RPMI8226 (cell line): ENCODE results near the gene INSYN2B.

Experiments
- DNase-seq: peaks from one replicate; pipeline ENCODE4 v3.0.0-alpha.2; 2015

The INSYN2B gene

DNA sequence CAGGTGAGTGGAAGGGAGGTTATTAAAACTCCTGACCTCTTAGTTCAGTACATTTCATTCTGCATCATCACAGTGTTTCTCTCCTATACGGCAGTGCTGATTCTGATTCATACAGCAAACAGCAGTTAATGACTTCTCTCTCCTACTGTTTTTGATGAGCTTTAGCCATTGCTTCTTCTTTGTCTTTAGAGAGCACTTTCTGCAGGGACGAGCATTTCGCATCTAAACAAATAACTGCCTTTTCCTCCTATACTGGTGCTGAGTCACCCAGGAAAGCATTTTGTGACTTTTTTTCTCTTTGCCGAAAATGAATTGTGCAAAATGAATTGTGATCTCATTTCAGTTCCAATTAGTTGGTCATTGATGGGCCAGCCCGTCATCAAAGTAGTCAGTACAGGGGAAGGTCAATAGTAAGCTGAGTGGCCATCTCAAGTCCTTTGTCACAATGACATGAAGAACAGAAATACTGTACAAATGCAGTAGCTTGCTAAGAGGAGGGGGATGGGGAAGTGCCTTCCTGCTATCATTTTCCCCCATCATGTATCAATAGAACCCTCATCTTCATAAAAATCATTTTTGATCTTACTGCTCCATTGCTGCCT, 98.5 kb downstream of the INSYN2B start:
- DNase-seq: no peak

DNA sequence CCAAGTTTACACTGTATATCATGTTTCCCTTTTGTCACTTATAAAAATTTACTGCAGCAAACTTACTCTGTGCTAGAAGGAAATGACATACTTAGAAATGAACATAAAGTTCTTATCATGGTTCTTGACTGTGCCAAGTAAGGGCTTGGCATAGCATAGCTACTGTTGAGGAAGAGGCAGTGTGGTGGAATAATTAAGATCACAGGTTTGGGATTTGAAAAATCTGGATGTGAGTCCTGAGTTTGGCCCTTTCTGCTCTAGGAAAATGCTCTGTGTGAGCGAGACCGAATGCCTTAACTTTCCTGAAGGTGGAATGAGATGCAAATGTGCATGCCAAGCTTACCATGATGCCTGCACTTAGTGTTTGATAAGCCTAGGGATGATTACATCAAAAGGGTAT, 99.5 kb downstream of the INSYN2B start:
- no peak for DNase-seq

DNA sequence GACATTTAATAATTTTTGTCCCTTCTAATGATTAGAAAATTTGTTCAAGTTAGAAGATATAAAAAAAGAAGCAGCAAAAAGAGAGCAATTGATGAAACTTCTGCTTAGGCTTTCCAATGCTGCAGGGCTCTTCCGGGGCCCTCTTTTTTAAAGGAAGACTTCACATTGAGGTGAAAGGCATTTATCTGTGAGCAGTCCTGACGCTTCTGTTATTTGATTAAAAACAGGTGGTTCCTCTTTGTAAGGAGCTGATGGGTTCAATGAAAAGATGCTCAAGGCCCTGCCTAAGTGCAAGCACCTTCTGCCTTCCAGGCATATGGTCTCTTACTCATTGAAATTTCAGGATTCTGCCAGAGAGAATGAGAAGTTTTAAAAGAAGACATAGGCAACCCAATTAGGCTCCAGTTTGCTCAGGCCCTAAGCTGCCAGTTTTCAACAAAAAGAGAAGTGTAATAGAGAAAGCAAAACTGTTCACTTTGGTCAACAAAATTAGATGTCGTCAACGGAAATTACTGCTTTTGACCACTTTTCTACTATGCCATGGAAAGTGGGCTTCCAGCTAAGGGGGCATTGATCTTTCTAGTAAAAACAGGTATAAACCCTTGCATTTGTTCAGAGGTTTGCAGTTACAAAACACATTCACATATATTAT, 100.2 kb downstream of the INSYN2B start:
- no peak for DNase-seq

DNA sequence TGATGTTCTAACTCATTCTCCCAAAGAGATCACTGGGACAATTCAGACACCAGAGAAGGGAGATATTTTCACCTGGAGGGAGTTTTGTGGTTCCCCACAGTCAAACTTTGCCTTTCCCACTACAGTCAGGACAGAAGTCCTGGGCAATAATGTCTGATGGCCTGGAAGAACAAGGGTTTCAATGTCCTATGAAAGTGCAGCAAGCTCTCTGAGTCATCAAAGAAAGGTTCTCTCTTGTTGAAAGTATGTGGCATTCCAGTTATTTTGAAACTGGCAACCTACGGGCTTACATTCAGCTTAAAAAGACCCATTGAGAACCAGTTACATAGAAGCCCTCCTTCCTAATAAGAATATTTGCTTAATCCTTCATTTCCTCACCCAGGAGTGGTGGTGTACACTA, 103.9 kb downstream of the INSYN2B start:
- DNase-seq: no peak

DNA sequence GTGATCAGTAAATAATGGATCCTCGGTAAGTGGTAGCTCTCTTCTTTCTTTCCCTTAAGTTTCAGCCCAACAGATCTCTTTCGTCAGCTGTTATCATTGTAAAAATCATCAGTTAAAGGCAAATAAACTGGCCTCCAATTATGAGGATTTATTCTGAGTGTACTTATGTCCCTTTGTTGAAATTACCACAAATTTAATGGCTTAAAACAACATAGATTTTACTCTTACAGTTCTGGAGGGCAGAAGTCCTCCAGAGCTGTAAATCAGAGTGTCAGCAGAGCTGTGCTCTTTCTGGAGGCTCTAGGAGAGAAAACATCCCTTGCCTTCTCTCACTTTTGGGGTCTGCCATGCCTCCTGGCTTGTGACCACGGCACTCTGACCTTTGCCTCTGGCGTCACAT, 104.6 kb downstream of the INSYN2B start:
- DNase-seq: no peak

DNA sequence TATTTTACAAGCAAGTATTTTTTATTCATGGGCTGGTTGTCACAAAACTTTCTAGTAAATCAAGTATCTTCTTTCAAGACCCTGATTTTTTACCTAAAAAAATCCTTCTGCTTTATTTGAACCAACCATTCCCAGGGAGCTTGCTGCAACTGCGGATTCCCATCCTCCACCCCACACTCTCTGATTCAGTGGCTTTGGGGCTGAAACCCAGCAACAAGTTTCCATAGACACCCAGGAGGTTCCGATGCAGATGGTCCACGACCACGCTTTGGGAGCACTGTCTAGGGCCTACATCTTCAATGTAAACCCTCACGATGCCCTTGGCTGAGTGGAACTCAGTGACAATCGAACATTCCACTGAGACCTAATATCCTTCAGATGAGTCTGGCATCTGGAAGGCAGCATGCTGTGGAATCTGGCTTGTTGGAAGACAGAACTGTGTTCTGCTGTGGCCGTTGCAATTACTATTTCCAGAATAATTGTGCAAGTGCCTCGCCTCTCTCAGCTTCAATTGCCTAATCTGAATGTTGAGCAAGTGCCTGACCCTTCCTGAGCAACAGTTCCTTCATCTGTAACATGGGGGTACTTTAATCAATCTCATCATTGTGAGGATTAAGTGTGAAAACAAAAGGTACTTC, 105.1 kb downstream of the INSYN2B start:
- no peak for DNase-seq

DNA sequence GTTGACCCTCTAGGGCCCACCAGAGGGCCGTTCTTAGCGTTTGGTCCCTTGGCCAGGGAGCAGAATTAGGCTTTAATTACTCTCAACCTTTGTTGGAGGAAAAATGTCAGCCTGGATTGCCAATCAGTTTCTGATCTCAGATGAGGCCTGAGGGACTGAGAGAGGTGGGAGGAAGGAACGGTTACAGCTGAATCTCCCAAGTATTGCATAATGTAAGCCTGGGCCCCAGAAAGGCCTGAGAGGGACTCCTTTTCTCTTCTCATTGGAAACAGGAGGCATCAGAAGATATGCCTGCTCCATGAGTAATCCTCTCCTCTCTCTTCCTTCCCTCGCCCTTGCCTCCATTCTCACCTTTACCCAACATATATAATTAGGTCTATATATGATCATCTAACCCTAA, 105.7 kb downstream of the INSYN2B start:
- no peak for DNase-seq

DNA sequence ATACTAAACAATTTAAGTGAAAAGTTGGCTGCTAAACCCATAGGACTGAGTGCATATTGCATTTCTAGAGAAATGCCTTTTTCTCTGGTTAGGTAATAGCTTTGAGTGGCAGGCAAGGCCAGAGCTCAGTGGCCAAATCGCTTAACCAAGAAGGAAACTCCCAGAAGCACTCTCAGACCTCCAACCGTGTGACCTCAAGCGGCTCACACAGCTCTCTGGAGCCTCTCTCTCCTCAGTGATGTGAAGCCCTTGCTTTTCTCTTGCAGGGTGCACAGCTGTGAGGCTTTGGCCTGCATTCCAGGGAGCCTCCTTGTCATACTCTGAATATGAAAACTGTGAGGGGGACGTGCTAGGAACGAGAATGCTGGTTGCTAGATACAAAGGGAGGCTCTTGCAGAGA, 106.7 kb downstream of the INSYN2B start:
- DNase-seq: no peak

DNA sequence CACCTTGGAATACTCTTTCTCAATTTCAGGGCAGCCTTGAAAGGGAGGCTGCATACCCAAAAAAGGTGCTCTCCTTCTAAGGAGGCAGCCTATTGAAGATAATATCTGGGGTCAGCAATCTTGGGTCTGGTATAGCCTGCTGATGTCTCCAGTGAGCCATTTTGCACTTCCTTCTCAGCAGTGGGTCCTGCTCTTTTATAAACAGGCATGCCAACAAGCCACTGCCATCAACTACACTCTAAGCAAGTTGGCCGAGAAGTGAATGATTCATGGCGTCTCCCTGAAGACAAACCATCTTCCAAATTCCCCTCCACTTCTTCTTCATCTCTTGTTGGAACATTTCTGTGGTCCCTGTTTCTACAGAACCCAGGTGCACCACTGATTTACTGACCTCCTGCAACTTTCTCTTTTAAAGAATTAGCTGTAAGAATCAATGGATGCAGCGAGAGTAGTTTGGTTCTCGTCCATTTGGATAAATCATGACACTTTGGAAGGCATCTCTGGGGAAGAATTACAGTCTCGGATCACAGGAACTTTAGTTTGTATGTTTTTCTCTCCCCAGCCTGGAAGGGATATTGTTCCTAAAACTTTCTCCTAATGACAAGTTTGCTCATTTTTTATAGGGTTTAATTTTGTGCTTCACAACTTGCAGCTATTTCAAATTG, 108.3 kb downstream of the INSYN2B start:
- DNase-seq: no peak

DNA sequence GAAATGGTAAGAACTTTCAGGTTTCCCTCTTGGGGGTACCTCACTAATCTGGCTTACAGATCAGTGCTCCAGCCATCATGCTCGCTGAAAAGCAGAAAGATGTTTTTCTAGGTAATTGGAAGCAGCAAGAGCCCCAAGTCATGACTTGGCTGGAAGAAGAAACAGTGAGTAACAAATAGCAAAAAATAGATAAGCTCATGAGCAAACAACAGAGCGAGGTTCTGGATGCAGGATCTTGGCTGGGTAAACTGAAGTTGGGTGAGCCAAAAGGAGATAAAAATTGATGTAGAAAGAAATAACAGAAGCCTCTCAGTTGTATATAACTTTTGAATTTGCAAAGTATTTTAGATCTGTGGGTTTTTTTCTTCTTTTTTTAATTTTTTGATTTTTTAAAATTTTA, 110.1 kb downstream of the INSYN2B start:
- no peak for DNase-seq

DNA sequence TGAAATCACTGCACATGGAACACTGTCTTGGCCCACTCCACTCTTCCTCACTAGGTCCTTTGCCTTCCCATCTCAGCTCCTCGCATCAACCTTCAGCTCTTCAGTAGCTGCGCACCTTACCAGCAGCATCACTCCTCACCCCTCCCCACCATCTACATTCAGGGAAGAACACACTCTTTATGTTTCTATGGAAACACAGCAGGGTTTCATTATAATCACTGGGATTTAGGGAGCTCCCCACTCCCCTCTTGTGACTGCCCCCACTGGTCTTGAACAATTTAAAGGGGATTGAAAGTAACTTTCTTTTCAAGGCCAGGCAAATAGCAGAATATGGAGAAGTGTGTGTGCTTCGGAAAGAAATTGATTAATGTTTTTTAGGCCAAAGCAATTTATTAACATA, 111.2 kb downstream of the INSYN2B start:
- no peak for DNase-seq

DNA sequence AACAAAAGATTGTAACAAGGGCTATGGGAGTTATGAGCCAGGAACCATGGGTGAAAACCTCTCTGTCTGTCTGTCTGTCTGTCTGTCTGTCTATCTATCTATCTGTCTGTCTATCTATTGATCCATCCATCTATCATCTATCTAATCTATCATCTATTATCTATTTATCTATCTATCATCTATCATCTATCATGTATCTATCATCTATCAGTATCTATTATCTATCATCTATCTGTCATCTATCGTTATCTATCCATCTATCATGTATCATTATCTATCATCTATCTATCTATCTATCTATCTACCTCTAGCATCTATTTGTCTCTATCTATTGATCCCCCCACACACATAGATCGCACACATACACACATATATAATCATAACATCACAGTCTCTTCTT, 112.9 kb downstream of the INSYN2B start:
- no peak for DNase-seq

DNA sequence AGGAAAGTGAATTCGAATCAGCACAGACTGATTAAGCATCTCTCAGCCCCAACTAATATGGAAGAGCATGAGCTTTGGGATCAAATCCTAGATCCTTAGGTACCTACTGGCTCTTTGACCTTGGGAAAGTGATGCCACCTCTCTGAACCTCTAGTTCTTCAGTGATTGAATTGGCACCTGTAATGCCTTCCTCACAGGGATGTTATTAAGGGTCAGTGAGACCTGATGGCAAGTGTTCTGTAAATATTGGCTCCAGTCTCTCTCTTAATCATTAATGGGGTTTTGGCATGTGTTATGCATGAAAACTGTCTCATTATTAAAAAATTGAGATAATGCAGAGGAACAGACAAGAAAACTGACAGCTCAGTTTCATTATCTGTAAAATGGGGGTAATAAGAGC, 115.8 kb downstream of the INSYN2B start:
- no peak for DNase-seq

DNA sequence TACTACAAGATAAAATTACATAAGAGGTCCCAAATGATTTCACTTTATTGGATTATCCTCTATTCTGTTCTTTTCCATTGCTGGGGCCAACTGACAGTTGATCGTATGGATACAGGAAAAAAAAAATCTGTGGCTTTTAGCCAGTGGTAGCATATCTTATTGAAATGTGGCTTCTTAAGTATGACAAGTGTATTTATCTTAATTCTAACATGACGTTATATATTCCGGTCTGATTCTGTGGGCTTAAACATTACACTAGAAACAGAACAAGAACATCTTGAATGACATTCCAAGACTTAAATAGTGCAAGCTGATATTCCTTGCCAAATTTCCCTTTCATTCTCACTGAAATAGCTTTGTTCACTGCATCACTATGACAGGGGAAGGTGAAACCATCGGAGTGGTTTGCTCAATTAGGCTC, 117.9 kb downstream of the INSYN2B start:
- no peak for DNase-seq

DNA sequence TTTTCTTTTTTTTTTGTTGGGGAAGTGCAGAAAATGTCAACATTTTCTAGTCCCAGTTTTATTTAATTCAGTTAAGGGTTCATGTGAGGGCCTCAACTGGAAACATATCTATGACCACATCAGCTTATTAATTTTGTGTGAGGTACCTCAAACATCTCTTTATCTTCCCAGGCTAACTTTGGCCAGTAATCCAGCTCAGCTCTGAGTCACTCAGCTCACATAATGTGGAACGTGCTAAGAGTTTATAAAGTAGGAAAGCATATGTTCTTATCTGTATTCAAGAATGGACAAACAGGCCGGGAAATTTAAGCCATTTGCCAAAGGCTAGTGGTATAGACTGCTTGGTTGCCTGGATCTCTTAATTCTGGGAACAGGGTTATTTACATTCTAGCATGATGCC, 118.4 kb downstream of the INSYN2B start:
- no peak for DNase-seq

DNA sequence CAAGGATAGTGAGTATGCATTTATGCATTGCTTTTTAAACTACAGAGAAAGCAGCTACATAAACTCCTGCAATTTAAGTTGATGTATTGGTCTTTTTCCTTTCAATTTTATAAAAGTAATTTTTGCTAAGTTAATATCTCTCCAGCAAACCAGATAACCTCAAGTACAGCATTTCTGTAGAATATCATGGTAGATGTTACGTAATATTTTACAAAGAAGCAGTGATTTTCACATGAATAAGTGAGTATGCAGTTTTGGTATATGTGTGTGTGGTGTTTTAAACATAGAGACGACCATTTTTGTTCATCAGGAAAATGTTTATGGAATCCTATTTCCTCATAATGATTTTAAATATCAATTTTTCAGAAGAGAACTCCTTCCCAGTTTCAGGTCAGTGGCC, 118.9 kb downstream of the INSYN2B start:
- no peak for DNase-seq

DNA sequence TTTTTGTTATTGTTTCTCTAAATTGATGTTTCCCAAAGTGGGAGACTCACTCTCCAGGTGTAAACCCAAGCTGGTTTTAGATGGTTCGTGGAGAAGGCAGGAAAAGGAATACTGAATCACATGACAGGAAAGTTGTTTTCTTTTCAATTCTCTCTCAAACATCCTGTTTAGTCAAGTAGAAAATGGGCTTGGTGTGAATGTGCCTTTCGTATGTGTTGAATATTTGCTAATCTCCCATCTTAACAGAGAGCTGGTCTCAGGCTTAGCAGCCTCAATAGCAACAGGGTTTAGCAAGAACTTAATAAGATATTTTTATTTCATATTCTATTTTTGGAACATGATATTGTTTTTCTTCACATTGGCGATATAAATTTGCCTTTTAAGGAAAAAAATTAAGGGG, 119.7 kb downstream of the INSYN2B start:
- no peak for DNase-seq

DNA sequence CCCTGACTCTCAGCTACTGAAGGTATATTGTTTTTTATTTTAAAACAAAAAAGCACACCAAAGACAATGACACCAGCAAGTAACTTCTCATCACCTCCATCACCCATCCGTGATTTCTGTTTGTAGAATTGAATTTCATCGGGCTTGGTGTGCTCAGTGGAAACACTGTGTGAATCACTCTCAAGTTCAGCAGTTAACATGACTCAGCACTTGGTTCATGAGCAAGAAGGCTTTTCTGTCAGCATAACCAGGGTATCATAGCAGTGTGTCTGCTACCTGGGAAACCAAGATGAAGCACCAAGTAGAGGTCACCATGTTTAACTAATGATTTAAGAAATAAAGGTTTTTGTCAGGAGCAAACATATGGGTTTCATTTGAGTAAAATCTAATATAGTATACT, 123.7 kb downstream of the INSYN2B start:
- DNase-seq: no peak

DNA sequence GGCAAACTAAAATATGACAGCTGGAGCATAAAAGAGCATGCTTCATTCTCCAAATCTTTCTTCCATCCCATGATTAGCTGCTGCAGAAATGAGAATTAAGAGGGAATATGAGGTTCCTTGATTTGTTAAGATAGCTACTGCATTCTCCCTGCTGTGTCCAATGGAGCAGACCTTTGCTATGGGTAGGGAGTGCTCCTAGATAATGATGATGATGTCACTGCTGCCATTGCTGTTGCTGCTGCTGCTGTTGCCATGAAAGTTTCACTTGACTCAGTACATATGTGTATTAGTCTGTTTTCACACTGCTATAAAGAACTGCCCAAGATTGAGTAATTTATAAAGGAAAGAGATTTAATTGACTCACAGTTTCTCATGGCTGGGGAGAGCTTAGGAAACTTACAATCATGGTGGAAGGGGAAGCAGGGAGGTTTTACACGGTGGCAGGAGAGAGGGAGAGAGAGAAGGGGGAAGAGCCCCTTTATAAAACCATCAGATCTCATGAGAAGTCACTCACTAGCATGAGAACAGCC, 128.9 kb downstream of the INSYN2B start:
- DNase-seq: no peak

DNA sequence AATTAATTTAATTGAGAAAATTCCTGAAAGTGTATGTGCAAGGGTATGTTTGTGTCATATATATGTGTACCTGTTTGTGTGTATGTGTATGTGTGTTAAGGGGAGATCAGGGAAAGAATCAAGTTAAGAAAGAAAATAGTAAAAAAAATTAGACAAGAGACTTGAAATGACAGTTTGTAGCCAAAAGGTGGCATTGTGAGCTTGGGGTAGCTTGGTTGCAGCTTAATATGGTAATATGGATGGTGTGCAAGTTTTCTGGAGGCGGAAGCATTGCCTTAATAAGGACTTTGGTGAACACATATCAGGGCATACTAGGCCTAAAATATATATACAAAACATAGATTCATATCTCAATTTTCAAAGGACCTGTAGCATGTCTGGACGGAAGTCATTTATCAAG, 129.9 kb downstream of the INSYN2B start:
- no peak for DNase-seq

DNA sequence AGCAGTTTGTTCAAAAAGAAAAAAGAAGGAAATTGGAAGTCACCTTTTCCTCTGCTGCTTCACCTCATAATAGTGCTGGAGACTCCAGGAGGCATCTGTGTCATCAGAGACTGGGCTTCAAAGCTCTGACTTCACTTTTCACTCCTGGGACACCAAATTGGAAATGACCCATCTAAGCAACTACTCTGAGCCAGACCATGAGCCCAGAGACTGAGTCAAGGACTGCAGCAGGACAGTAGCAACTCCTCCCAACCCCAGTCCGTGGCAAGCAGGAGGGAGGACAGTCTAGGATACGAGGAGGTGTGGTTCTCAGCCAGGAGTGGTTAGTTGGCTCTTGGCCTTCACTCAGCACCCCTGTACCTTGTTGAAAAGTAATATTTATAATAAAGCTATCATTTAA, 131.5 kb downstream of the INSYN2B start:
- no peak for DNase-seq

DNA sequence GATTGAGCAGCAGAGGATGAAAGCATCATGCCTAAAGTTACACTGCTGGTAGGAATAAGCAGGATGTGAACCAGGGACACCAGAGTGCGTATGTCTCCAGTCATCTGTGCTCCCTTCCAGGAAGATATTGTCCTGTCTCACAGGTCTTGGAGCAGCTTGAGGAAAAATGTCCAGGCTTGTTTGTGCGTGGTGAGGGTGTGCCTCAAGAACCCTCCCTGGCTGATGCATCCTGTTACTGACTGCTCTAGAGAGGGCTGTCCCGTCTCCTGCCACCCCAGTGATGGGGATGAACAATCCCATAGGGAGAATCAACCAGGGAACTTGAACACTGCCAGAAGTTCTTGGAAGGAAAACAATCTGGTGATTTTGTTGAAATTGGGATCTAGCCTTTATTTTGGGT, 132.0 kb downstream of the INSYN2B start:
- no peak for DNase-seq

DNA sequence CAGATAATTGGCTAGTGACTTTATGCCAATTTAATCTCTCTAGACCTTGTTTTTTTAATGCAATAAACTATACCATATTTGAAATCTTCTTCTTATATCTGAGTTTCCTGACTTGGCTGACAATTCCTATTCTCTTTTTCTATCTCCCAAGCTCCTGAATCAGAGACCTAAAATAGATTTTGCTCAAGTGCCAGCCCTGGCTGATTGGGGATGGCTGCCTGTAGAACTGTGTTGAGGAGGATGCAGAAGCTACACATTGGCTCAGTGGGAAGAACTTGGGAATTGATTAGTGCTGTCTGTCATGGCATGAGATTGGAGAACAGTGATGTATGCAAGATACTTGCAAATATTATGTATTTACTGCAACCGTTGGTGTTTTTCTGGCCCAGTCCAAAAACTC, 132.8 kb downstream of the INSYN2B start:
- DNase-seq: no peak

DNA sequence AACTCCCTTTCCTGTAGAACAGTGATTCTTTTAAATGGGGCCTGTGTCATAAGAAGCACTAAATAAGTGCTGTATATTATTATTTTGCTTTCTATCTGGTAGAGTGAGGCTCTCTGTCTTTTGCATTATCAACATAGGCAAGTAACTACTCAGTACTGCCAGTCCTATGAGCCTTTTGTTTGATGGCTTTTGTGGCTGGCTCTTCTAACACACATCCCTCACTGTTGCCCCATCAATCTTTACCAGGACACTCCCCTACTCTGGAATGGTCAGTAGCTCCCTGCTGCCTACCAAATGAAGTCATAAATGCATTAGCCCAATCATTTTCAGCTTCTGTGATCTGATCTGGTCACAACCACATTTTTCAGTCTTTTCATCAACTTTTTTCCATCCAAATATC, 137.6 kb downstream of the INSYN2B start:
- DNase-seq: no peak
